Heart right ventricle (tissue), 16 donors: ENCODE data around the gene PSMD13. TPM values are rescaled to one million over a fixed set of nuclear protein-coding genes. Genes with fewer than 3 reads are reported as not detected.
"Not testable (repeated sequence)": the region's sequence is repeated elsewhere in the genome, so short reads cannot be mapped to it uniquely, and the experiment has no call there.

ENCODE experiments used
- ATAC-seq, 8 donors: fragments of 200-7000 bp; cut with Tn5 transposase; one replicate each; pipeline ENCODE4 v1.9.1; 2020; ENCODE audit warnings: mild to moderate bottlenecking in 8 of 8, moderate library complexity in 8 of 8, moderate number of reproducible peaks in 1 of 8
- DNase-seq, 2 donors: peaks; one replicate each; pipeline ENCODE4 v3.0.0-alpha.2; 2020
- H3K27ac ChIP-seq, 10 donors: fragments of 200-600 bp; sonication (generic) in 2 of 10; one replicate each; pipeline versions ENCODE4 v1.5.0 to v1.8.0; 2020 to 2022; ENCODE audit warnings: mild to moderate bottlenecking in 3 of 10
- H3K27me3 ChIP-seq, 7 donors: fragments of 200-600 bp; one replicate each; pipeline ENCODE4 v1.8.0; 2021 to 2022; ENCODE audit warnings: mild to moderate bottlenecking in 2 of 7
- H3K36me3 ChIP-seq, 9 donors: fragments of 200-600 bp; sonication (generic) in 1 of 9; one replicate each; pipeline versions ENCODE4 v1.5.0 to v1.8.0; 2020 to 2022; ENCODE audit warnings: mild to moderate bottlenecking in 2 of 9
- H3K4me1 ChIP-seq, 9 donors: fragments of 200-600 bp; sonication (generic) in 1 of 9; one replicate each; pipeline versions ENCODE4 v1.5.0 to v1.8.0; 2020 to 2022; ENCODE audit warnings: mild to moderate bottlenecking in 4 of 9
- H3K4me3 ChIP-seq, 10 donors: fragments of 200-600 bp; sonication (generic) in 2 of 10; one replicate each; pipeline versions ENCODE4 v1.5.0 to v1.8.0; 2020 to 2022; ENCODE audit warnings: mild to moderate bottlenecking in 7 of 10, moderate library complexity in 2 of 10
- H3K9me3 ChIP-seq, 11 donors: fragments of 200-600 bp in 10 of 11; sonication (generic) in 2 of 11; one replicate each; pipeline versions ENCODE4 v1.5.0 to v1.8.0; 2013 to 2022; ENCODE audit warnings: mild to moderate bottlenecking in 2 of 11, control low read depth in 1 of 11, moderate library complexity in 1 of 11
- WGBS, 2 donors: extraction: QIAGEN DNeasy Blood & Tissue Kit; methylation state at CpG; one replicate each; pipeline ENCODE4 v1.1.7; 2013; ENCODE audit warnings: inconsistent platforms in 1 of 2; 5-methylcytosine and 5-hydroxymethylcytosine counted together
- intact Hi-C, 10 donors: fragments of 100-400 bp; cut with DNase I; formaldehyde crosslinking; loops; one replicate each; pipeline versions ENCODE4 v1.11.1 to v1.14.2; 2022
- long read RNA-seq, 3 donors: library from polyadenylated mRNA; unstranded; transcript quantifications; one replicate each; pipeline ENCODE4 v2.0.0, GENCODE V29; 2020 to 2021
- polyA plus RNA-seq, 2 donors: library from polyadenylated mRNA; stranded (reverse); fragments of 200-250 nt; gene quantifications; one replicate each; pipeline ENCODE4 v1.2.3, GENCODE V29; 2013
- total RNA-seq, 10 donors: library from RNA; stranded (reverse); fragmentation: NEBNext Ultra II Directional in 3 of 10; extraction: Animal tissue kit (Norgen Biotek cat#: 25700) in 3 of 10; gene quantifications; one replicate each; pipeline versions ENCODE4 v1.2.1 to v1.2.4, GENCODE V29; 2021 to 2023
- TF ChIP-seq, protein P1 (sequence below), 9 donors: fragments of 200-600 bp; sonication (generic) in 2 of 9; IDR thresholded peaks; one replicate each; pipeline versions ENCODE4 v1.5.0 to v1.8.0; 2021 to 2022; ENCODE audit warnings: antibody characterized with exemption in 9 of 9, mild to moderate bottlenecking in 5 of 9, moderate library complexity in 1 of 9
- donor health status: Arrhythmogenic right ventricular cardiomyopathy.
- donor health status: ischemic (EF 13 %, LVEDD 7.1; RV severe dilation, severe dysfunction).
- donor health status: healthy with polysubstance abuse.
- donor health status: DM: no; HTN: yes; CAD: no.
- donor health status: DM: no; HTN: no; CAD: no.
- donor health status: ischemic (EF 25% LVEDD 6.9; RV normal size, moderate dysfunction).
- donor health status: ischemic (EF 25% LVEDD 5.7; RV mildly dilated, moderate dysfunction).
- donor health status: healthy.
- donor health status: DM: yes; HTN: yes; CAD: no.
- donor health status: Ischemic cardiomyopathy.
- donor health status: ischemic (EF 35%, LVEDD 5.7; RV mildly dilated, moderate dysfunction).
- donor health status: nonischemic (EF 11% LVEDD 7.7; RV severe dilation, severe dysfunction).
- donor health status: DM: yes; HTN: yes; CAD: no.
- donor health status: PGD.
- donor health status: ischemic (EF 29% LVEDD 5.4; RV normal size, mild dysfunction).
- donor health status: nonischemic (EF 23%, LVEDD 6.1; RV moderate dilation, normal function).

The PSMD13 gene
- total RNA-seq (100 to 1,000 TPM in 3 of 10 donors, 10 to 100 TPM in 7; 78.7 to 110 (median 90.4) TPM), polyA plus RNA-seq (100 to 1,000 TPM; 129 to 163 TPM)
- long read RNA-seq, donor 1, transcript PSMD13-212 (13 exons, 1,991 nt) = major isoform, 93 of 119 reads
- long read RNA-seq, donor 1, transcript PSMD13-207 (1 exons, 2,200 nt) = minor isoform, 15 of 119 reads
- long read RNA-seq, donor 1, partial matches to known transcripts = 2 of 119 reads
- long read RNA-seq, donor 1, other reads (novel, unspliced or antisense) = 6 of 119 reads
- long read RNA-seq, donor 2, transcript PSMD13-207 (1 exons, 2,200 nt) = minor isoform, 24 of 157 reads
- long read RNA-seq, donor 2, transcript PSMD13-212 (13 exons, 1,991 nt) = major isoform, 123 of 157 reads
- long read RNA-seq, donor 2, partial matches to known transcripts = 5 of 157 reads
- long read RNA-seq, donor 2, other reads (novel, unspliced or antisense) = 3 of 157 reads
- long read RNA-seq, donor 3, transcript PSMD13-212 (13 exons, 1,991 nt) = major isoform, 293 of 331 reads
- long read RNA-seq, donor 3, transcript PSMD13-204 (12 exons, 1,632 nt) = minor isoform, 6 of 331 reads
- long read RNA-seq, donor 3, partial matches to known transcripts = 5 of 331 reads
- long read RNA-seq, donor 3, other reads (novel, unspliced or antisense) = 22 of 331 reads

DNA sequence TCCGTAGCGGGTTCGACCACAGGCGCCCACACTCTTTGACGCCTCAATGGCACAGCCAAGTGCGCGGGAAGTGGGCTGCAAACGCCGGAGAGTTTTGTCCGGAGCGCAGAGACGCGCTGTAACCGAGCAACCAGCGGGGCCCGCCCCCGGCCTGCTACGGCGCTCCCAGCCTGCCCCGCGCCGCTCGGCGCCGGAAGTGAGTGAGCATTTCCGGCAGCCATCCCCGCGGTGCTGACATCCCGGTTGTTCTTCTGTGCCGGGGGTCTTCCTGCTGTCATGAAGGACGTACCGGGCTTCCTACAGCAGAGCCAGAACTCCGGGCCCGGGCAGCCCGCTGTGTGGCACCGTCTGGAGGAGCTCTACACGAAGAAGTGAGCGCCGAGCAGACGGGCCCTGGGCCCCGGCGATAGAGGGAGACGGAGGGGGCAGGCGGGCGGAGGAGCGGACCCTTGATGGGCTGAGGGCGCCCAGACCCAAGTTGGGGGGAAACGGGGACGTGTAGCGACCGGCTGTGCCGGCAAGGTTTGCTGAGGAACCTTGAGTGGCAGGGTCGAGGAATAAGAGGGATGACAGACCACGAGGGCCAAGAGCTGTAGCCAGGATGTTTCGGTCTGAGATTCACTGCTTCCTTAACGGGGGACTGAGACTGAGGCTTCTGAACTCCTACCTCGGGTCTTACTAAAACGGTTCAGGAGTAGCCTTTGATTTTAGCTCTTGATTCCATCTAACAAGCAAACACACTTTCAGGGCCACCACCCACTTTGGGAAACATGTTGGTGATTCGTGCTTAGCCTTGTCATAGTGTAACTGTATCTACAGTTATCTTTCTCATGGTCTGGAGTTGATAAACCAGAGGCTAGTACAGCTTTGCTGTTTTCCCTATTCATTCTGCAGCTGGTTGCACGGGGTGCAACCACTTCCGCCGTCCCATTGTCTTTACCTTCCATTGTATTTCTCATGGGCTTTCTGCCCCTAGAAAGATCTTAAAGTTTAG, at the start of gene PSMD13:
Gene PSMD13 (plus strand): TSS at position 203 of the 994 bp plus-strand sequence. CDS start 74 bp downstream, at position 277.
- WGBS, 2 donors = 1 to 2% methylated on average over 62 of the region's 62 CpGs
- peak within 1 kb of the TSS; percentile 86 to 98 (median 94) for H3K27ac ChIP-seq
- H3K27me3 ChIP-seq = no peaks in the 10 kb centered on the region
- DNase-seq (peak; percentile 87), ATAC-seq (peak; percentile 92 to 98 (median 95))
- H3K4me1 ChIP-seq = peaks cover 0 to 46% (median 32%) of the 10 kb centered on the region in 9 donors
- no peaks in the 10 kb centered on the region for H3K9me3 ChIP-seq
- intact Hi-C loops = loop anchor here in 4 of 10 donors (1.0 to 5.0 kb wide), 4 partner anchors 28 to 270 kb away; partner anchors contain the start of gene RNH1 (in 1 of the 4)
- TF ChIP-seq, protein P1, sequence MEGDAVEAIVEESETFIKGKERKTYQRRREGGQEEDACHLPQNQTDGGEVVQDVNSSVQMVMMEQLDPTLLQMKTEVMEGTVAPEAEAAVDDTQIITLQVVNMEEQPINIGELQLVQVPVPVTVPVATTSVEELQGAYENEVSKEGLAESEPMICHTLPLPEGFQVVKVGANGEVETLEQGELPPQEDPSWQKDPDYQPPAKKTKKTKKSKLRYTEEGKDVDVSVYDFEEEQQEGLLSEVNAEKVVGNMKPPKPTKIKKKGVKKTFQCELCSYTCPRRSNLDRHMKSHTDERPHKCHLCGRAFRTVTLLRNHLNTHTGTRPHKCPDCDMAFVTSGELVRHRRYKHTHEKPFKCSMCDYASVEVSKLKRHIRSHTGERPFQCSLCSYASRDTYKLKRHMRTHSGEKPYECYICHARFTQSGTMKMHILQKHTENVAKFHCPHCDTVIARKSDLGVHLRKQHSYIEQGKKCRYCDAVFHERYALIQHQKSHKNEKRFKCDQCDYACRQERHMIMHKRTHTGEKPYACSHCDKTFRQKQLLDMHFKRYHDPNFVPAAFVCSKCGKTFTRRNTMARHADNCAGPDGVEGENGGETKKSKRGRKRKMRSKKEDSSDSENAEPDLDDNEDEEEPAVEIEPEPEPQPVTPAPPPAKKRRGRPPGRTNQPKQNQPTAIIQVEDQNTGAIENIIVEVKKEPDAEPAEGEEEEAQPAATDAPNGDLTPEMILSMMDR (IDR thresholded peaks at IDR 0.05) = no peak
- H3K4me3 ChIP-seq = peak within 1 kb of the TSS; percentile 76 to 98 (median 90)
- peaks cover 0 to 49% (median 5%) of the 10 kb centered on the region in 9 donors for H3K36me3 ChIP-seq

GRCh38 chr11:189200-189783, 47.5 kb upstream of the PSMD13 start:
- DNase-seq = peak in 1 of 2 donors; percentile 6
- H3K36me3 ChIP-seq, H3K27me3 ChIP-seq, H3K9me3 ChIP-seq, intact Hi-C loops, H3K4me3 ChIP-seq, H3K4me1 ChIP-seq, H3K27ac ChIP-seq: not testable (repeated sequence)
- 74 to 81% methylated on average over 36 to 40 of the region's 55 CpGs for WGBS, 2 donors
- ATAC-seq = peak; percentile 49 to 91 (median 68)

GRCh38 chr11:189843-190311, 46.9 kb upstream of the PSMD13 start:
- ATAC-seq (peak; percentile 38 to 92 (median 71)), DNase-seq (peak; percentile 6 to 37)
- TF ChIP-seq, protein P1 (IDR thresholded peaks at IDR 0.05) = peak in 5 of 9 donors; percentile 23 to 42 (median 34)
- H3K27ac ChIP-seq, H3K4me3 ChIP-seq, H3K4me1 ChIP-seq, H3K36me3 ChIP-seq, H3K9me3 ChIP-seq, H3K27me3 ChIP-seq, intact Hi-C loops: not testable (repeated sequence)
- 49 to 62% methylated on average over 10 of the region's 25 CpGs for WGBS, 2 donors

GRCh38 chr11:190546-190945, 46.2 kb upstream of the PSMD13 start:
- intact Hi-C loops, ATAC-seq, H3K9me3 ChIP-seq, H3K36me3 ChIP-seq, H3K27ac ChIP-seq, DNase-seq, H3K27me3 ChIP-seq, H3K4me1 ChIP-seq, H3K4me3 ChIP-seq: not testable (repeated sequence)
- 70 to 75% methylated on average over 5 of the region's 5 CpGs for WGBS, 2 donors
